ENCODE measurements around the gene CCDC182.

GRCh38 chr17:57747221-57748017 lies 2.3 kb upstream of the CCDC182 start:
- no peak for TF ChIP-seq EZH2phosphoT487 (IDR thresholded peaks at IDR 0.05; ENCODE audit: unreplicated experiment)
- peak; percentile 86 for TF ChIP-seq CTCF (conservative IDR thresholded peaks at IDR 0.05; ENCODE audit: low read depth in 2 of 2)
- no peak for TF ChIP-seq POLR2AphosphoS5 (IDR thresholded peaks at IDR 0.05; ENCODE audit: low read depth)
- TF ChIP-seq, protein P1, sequence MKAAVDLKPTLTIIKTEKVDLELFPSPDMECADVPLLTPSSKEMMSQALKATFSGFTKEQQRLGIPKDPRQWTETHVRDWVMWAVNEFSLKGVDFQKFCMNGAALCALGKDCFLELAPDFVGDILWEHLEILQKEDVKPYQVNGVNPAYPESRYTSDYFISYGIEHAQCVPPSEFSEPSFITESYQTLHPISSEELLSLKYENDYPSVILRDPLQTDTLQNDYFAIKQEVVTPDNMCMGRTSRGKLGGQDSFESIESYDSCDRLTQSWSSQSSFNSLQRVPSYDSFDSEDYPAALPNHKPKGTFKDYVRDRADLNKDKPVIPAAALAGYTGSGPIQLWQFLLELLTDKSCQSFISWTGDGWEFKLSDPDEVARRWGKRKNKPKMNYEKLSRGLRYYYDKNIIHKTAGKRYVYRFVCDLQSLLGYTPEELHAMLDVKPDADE (IDR thresholded peaks at IDR 0.05): no peak
- TF ChIP-seq, protein P2, sequence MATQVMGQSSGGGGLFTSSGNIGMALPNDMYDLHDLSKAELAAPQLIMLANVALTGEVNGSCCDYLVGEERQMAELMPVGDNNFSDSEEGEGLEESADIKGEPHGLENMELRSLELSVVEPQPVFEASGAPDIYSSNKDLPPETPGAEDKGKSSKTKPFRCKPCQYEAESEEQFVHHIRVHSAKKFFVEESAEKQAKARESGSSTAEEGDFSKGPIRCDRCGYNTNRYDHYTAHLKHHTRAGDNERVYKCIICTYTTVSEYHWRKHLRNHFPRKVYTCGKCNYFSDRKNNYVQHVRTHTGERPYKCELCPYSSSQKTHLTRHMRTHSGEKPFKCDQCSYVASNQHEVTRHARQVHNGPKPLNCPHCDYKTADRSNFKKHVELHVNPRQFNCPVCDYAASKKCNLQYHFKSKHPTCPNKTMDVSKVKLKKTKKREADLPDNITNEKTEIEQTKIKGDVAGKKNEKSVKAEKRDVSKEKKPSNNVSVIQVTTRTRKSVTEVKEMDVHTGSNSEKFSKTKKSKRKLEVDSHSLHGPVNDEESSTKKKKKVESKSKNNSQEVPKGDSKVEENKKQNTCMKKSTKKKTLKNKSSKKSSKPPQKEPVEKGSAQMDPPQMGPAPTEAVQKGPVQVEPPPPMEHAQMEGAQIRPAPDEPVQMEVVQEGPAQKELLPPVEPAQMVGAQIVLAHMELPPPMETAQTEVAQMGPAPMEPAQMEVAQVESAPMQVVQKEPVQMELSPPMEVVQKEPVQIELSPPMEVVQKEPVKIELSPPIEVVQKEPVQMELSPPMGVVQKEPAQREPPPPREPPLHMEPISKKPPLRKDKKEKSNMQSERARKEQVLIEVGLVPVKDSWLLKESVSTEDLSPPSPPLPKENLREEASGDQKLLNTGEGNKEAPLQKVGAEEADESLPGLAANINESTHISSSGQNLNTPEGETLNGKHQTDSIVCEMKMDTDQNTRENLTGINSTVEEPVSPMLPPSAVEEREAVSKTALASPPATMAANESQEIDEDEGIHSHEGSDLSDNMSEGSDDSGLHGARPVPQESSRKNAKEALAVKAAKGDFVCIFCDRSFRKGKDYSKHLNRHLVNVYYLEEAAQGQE (IDR thresholded peaks at IDR 0.05; ENCODE audit: unreplicated experiment): no peak
